GM12873 (cell line): Measurements from ENCODE around the gene KLHL29.

Source experiments
- CTCF ChIP-seq: IDR thresholded peaks from 2 replicates; pipeline ENCODE4 v1.5.1; 2012; ENCODE audit warnings: low read depth, mild to moderate bottlenecking, moderate library complexity, low read length, control low read depth; ENCODE audit not compliant: insufficient read depth; ENCODE audit errors: missing control alignments

The KLHL29 gene

GRCh38 chr2:23533338-23533695 is 148.3 kb downstream of the KLHL29 start:
- TF ChIP-seq CTCF: no peak

- no peak for TF ChIP-seq CTCF
Measured at GRCh38 chr2:23534771-23535170, 149.8 kb downstream of the KLHL29 start.

- TF ChIP-seq CTCF: no peak
Measured at GRCh38 chr2:23536326-23536725, 151.3 kb downstream of the KLHL29 start.

GRCh38 chr2:23537991-23538390 is 153.0 kb downstream of the KLHL29 start:
- TF ChIP-seq CTCF: no peak

- TF ChIP-seq CTCF: no peak
Measured at GRCh38 chr2:23538566-23538965, 153.6 kb downstream of the KLHL29 start.

GRCh38 chr2:23540804-23541360 is 155.9 kb downstream of the KLHL29 start:
- no peak for TF ChIP-seq CTCF

GRCh38 chr2:23541503-23542229 is 156.7 kb downstream of the KLHL29 start:
- no peak for TF ChIP-seq CTCF
